Cardiac fibroblast (primary cell): ENCODE measurements around the gene HSPB8.

Experiments used
- DNase-seq, 2 donors: peaks; one replicate each; pipeline versions ENCODE4 v3.0.0 to v3.0.0-alpha.2; 2010; ENCODE audit warnings: low read depth in 2 of 2
- H3K4me3 ChIP-seq, 2 donors: replicated peaks in 1 of 2; 1 replicate in 1 of 2; 2 replicates in 1 of 2; pipeline ENCODE4 v1.5.1; 2011; ENCODE audit warnings: low read depth in 2 of 2, low read length in 2 of 2, mild to moderate bottlenecking in 2 of 2, moderate library complexity in 1 of 2
- CTCF ChIP-seq: IDR thresholded peaks from one replicate; pipeline ENCODE4 v1.5.1; 2011; ENCODE audit warnings: low read depth, mild to moderate bottlenecking, low read length, inconsistent platforms

HSPB8 gene

GRCh38 chr12:119230807-119231206 lies 52.1 kb downstream of the HSPB8 start:
- TF ChIP-seq CTCF, result no peak
- no peak overlapping the region for H3K4me3 ChIP-seq
- DNase-seq, result no peak

DNA sequence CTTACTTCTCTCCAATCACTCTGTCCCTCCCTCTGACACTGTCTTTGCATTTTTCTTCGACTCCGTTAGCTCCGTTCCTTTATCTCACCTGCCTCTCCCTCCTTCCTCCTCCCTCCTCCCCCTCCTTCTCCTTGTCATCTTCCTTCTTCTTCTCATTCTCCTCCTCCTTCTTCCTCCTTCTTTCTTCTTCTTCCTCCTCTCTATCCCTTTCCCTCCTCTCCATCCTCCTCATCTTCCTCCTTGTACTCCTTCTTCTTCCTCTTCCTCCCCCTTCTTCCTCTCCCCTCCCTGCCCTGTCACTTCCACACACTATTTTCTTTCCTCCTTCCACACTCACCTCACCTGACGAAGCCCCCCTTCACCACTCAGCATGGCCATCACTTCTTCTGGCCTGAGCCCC lies 53.0 kb downstream of the HSPB8 start:
- H3K4me3 ChIP-seq, result no peak overlapping the region
- DNase-seq, result no peak
- no peak for TF ChIP-seq CTCF

DNA sequence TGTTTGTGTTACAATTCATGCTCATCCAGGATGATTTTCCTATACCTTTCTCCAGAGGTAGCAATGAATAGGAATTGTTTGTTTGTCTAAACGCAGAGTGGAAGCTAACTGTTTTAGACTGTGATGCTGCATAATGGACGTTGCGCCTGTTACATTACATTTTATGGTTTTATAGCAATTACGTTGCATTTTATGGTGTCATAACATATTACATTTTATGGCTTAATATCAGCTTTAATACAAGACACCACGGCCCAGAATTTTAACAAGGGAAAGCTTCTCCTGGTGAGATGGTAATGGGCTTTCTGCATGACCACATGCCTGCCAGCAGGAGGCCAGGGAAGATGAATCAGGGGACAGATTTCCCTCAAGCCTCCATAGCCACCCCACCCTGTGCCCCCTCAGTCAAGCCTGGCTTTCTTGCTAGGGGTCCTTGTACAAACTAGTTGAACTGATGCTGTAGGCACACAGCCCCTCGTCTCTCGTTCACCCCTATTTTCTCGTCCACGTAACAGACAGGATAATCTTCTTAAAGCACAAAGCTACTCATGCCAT lies 56.5 kb downstream of the HSPB8 start:
- peak; percentile 5 for TF ChIP-seq CTCF
- H3K4me3 ChIP-seq, result no peak overlapping the region
- DNase-seq, result no peak

DNA sequence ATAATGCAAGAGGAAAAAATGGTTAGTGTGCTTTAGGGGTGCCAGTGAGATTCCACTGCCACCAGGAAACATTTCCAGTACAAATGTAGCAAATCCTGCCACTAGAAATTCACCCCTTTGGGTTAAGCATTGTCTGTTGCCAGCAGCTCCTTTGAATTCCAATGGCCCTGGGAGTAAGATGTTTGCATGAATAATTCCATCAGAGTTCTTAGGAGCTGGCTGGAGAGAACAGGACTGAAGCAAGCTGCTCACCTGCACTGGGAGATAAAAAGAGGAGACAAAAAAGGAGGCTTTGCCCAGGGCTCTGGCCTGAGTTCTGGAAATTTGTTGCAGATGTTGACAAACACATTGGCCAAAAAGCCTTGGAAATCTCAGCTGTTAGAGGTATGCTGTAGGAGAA lies 57.6 kb downstream of the HSPB8 start:
- H3K4me3 ChIP-seq, result no peak overlapping the region
- no peak for TF ChIP-seq CTCF
- no peak for DNase-seq

- no peak overlapping the region for H3K4me3 ChIP-seq
- no peak for DNase-seq
- TF ChIP-seq CTCF, result no peak
Measured at GRCh38 chr12:119239040-119239439, 60.3 kb downstream of the HSPB8 start.

- no peak for TF ChIP-seq CTCF
- H3K4me3 ChIP-seq, result no peak overlapping the region
- no peak for DNase-seq
Measured at GRCh38 chr12:119241049-119241448, 62.3 kb downstream of the HSPB8 start.

GRCh38 chr12:119241580-119242169 lies 62.9 kb downstream of the HSPB8 start:
- H3K4me3 ChIP-seq, result no peak overlapping the region
- TF ChIP-seq CTCF, result no peak
- DNase-seq, result no peak
